ENCODE measurements around the gene RCAN1. TPM values are rescaled to one million over a fixed set of nuclear protein-coding genes. Genes with fewer than 3 reads are reported as not detected.

The RCAN1 gene
- total and polyA plus RNA-seq, 11 donors: 33.7 to 102 (median 57.6) TPM

GRCh38 chr21:34517039-34517438 lies 97.9 kb downstream of the RCAN1 start:
- H3K27me3 ChIP-seq: no peaks in the 10 kb centered on the region
- peaks cover 0 to 68% (median 51%) of the 10 kb centered on the region in 9 donors for H3K36me3 ChIP-seq
- intact Hi-C loops (cut with DNase I): no loop called here
- peaks cover 0 to 66% (median 5%) of the 10 kb centered on the region in 12 donors for H3K4me1 ChIP-seq
- H3K4me3 ChIP-seq: no peak overlapping the region
- no peaks in the 10 kb centered on the region for H3K9me3 ChIP-seq
- 82 to 93% (median 84%) methylated on average over 5 of the region's 5 CpGs for WGBS, 4 donors
- DNase-seq: no peak
- no peak for TF ChIP-seq CTCF (IDR thresholded peaks at IDR 0.05)
- no peak for TF ChIP-seq POLR2A (IDR thresholded peaks at IDR 0.05)
- ATAC-seq: no peak
- peak overlapping the region in 1 of 12 donors; percentile 62 for H3K27ac ChIP-seq

GRCh38 chr21:34514576-34515115 lies 100.3 kb downstream of the RCAN1 start:
- Histone ChIP-seq H3K27ac (peak overlapping the region in 3 of 12 donors; percentile 0 to 46 (median 35)), H3K36me3 (peaks cover 0 to 45% (median 27%) of the 10 kb centered on the region in 9 donors), H3K4me3 (no peak overlapping the region), H3K27me3 (no peaks in the 10 kb centered on the region), H3K9me3 (no peaks in the 10 kb centered on the region), H3K4me1 (peaks cover 0 to 62% (median 9%) of the 10 kb centered on the region in 12 donors)
- intact Hi-C loops (cut with DNase I): no loop called here
- ATAC-seq: no peak
- no peak for DNase-seq
- TF ChIP-seq CTCF (IDR thresholded peaks at IDR 0.05) (no peak), POLR2A (IDR thresholded peaks at IDR 0.05) (no peak)
- 90 to 94% (median 93%) methylated on average over 10 of the region's 10 CpGs for WGBS, 4 donors

GRCh38 chr21:34513129-34513675 lies 101.7 kb downstream of the RCAN1 start:
- no peak for TF ChIP-seq CTCF (IDR thresholded peaks at IDR 0.05)
- no peak for TF ChIP-seq POLR2A (IDR thresholded peaks at IDR 0.05)
- Histone ChIP-seq H3K27me3 (no peaks in the 10 kb centered on the region), H3K36me3 (peaks cover 0 to 30% (median 16%) of the 10 kb centered on the region in 9 donors), H3K4me1 (peaks cover 0 to 51% (median 9%) of the 10 kb centered on the region in 12 donors), H3K4me3 (no peak overlapping the region), H3K27ac (peak overlapping the region in 1 of 12 donors; percentile 94), H3K9me3 (no peaks in the 10 kb centered on the region)
- no peak for DNase-seq
- ATAC-seq: peak in 2 of 4 donors; percentile 13 to 50
- intact Hi-C loops (cut with DNase I): loop anchor here in 1 of 10 donors (2.0 kb wide), 1 partner anchor 90 kb away; no protein-coding TSS in a partner anchor
- 84 to 90% (median 88%) methylated on average over 2 of the region's 2 CpGs for WGBS, 4 donors

GRCh38 chr21:34511787-34512455 lies 103.0 kb downstream of the RCAN1 start, which contains the start of gene KCNE1:
TSS of gene KCNE1 (minus strand) at chr21:34512210. CDS start at chr21:34449634, 62,576 bp downstream.
- TF ChIP-seq POLR2A (IDR thresholded peaks at IDR 0.05) (no peak), CTCF (IDR thresholded peaks at IDR 0.05) (no peak)

More at GRCh38 chr21:34511787-34512455, 103.0 kb downstream of the RCAN1 start, which contains the start of gene KCNE1:
- WGBS, 4 donors: 87 to 91% (median 89%) methylated on average over 12 to 14 of the region's 14 CpGs
- Histone ChIP-seq H3K27ac (peak within 1 kb of the TSS in 9 of 12 donors; percentile 13 to 94 (median 33)), H3K27me3 (no peaks in the 10 kb centered on the region), H3K4me3 (peak within 1 kb of the TSS in 2 of 12 donors; percentile 10 to 49), H3K9me3 (no peaks in the 10 kb centered on the region), H3K36me3 (peaks cover 0 to 17% (median 5%) of the 10 kb centered on the region in 9 donors), H3K4me1 (peaks cover 0 to 38% (median 9%) of the 10 kb centered on the region in 12 donors)
- intact Hi-C loops (cut with DNase I): loop anchor here in 1 of 10 donors (2.0 kb wide), 1 partner anchor 91 kb away; no protein-coding TSS in a partner anchor
- ATAC-seq (peak; percentile 6 to 64 (median 16)), DNase-seq (peak in 3 of 5 donors; percentile 42 to 70 (median 50))
